A673 (cell line): ENCODE measurements around the gene AK5. TPM values are rescaled to one million over a fixed set of nuclear protein-coding genes. Genes with fewer than 3 reads are reported as not detected.

ENCODE experiments used
- BruUV-seq: library from RNA; stranded (reverse); fragments of 400-500 nt; replicated peaks from 2 replicates; lab custom pipeline; 2021; lab: Mats Ljungman, UMichigan
- CTCF ChIA-PET: fragments of 300-600 bp; sonication (Branson Sonifier 250); formaldehyde crosslinking; loops from one replicate; lab custom pipeline; 2022; ENCODE audit warnings: antibody characterized with exemption; lab: Charles Lee
- POLR2A ChIA-PET: fragments of 300-600 bp; sonication (Branson Sonifier 250); formaldehyde crosslinking; loops from one replicate; lab custom pipeline; 2022; ENCODE audit warnings: antibody characterized with exemption; ENCODE audit not compliant: low non-redundant PET; lab: Charles Lee
- DNase-seq: peaks from one replicate; pipeline ENCODE4 v3.0.0-alpha.2; 2015; ENCODE audit warnings: low spot score
- H3K27ac ChIP-seq: fragments of 200-600 bp; sonication (generic); 2 replicates; pipeline ENCODE4 v1.5.1; 2016; ENCODE audit warnings: mixed run types, low read depth, mild to moderate bottlenecking, mixed read lengths, antibody characterized with exemption, low read length; ENCODE audit not compliant: poor library complexity, severe bottlenecking
- H3K27me3 ChIP-seq: fragments of 200-600 bp; sonication (generic); replicated peaks from 2 replicates; pipeline ENCODE4 v1.6.1; 2017; ENCODE audit warnings: mixed run types, low read depth, mild to moderate bottlenecking, mixed read lengths, antibody characterized with exemption, low read length; ENCODE audit not compliant: insufficient read depth, poor library complexity
- H3K36me3 ChIP-seq: fragments of 200-600 bp; sonication (generic); 2 replicates; pipeline ENCODE4 v1.6.1; 2016; ENCODE audit warnings: mixed run types, mild to moderate bottlenecking, mixed read lengths, antibody characterized with exemption, low read length; ENCODE audit not compliant: insufficient read depth, poor library complexity, severe bottlenecking
- H3K4me1 ChIP-seq: fragments of 200-600 bp; sonication (generic); 2 replicates; pipeline ENCODE4 v1.6.1; 2017; ENCODE audit warnings: mixed run types, mild to moderate bottlenecking, mixed read lengths, antibody characterized with exemption, low read length; ENCODE audit not compliant: insufficient read depth, poor library complexity, severe bottlenecking
- H3K4me3 ChIP-seq: fragments of 200-600 bp; sonication (generic); 2 replicates; pipeline ENCODE4 v1.5.1; 2016; ENCODE audit warnings: low read depth, mixed run types, mild to moderate bottlenecking, mixed read lengths, low read length; ENCODE audit not compliant: poor library complexity, severe bottlenecking
- H3K9me3 ChIP-seq: fragments of 200-600 bp; sonication (generic); 2 replicates; pipeline ENCODE4 v1.6.1; 2016; ENCODE audit warnings: mixed run types, low read depth, mild to moderate bottlenecking, mixed read lengths, antibody characterized with exemption, low read length; ENCODE audit not compliant: poor library complexity, severe bottlenecking
- CTCF ChIP-seq: fragments of 300-800, 200-600 bp; sonication (generic); conservative IDR thresholded peaks from 2 replicates; pipeline ENCODE4 v1.5.1; 2017; ENCODE audit warnings: low read depth, mild to moderate bottlenecking, antibody characterized with exemption, low read length, moderate library complexity, mixed read lengths
- EZH2 ChIP-seq: fragments of 200-600 bp; sonication (generic); IDR thresholded peaks from 2 replicates; pipeline ENCODE4 v1.6.1; 2017; ENCODE audit warnings: borderline replicate concordance, low read depth, mild to moderate bottlenecking, mixed read lengths, antibody characterized with exemption, low read length; ENCODE audit not compliant: poor library complexity, severe bottlenecking
- intact Hi-C: fragments of 100-400 bp; cut with micrococcal nuclease; formaldehyde crosslinking; loops from one replicate; pipeline ENCODE4 v1.10.0; 2022; ENCODE audit not compliant: unreplicated experiment
- total RNA-seq: library from RNA; stranded (reverse); gene quantifications from 2 replicates; pipeline ENCODE4 v1.2.3, GENCODE V29; 2021

AK5 gene
- total RNA-seq, 1 experiment from 2014 or later = 0.47 TPM

- POLR2A ChIA-PET = no interaction called here
- intact Hi-C loops = no loop called here
- Histone ChIP-seq H3K4me3 (no peak overlapping the region), H3K27me3 (no peaks in the 10 kb centered on the region), H3K9me3 (no peaks in the 10 kb centered on the region), H3K36me3 (no peaks in the 10 kb centered on the region), H3K4me1 (no peaks in the 10 kb centered on the region), H3K27ac (no peak overlapping the region)
- DNase-seq = no peak
- no TSS peak for BruUV-seq
- TF ChIP-seq CTCF (no peak), EZH2 (no peak)
- CTCF ChIA-PET = no interaction called here
These were observed 46.9 kb upstream of the AK5 start for GRCh38 chr1:77234943-77235342.

DNA sequence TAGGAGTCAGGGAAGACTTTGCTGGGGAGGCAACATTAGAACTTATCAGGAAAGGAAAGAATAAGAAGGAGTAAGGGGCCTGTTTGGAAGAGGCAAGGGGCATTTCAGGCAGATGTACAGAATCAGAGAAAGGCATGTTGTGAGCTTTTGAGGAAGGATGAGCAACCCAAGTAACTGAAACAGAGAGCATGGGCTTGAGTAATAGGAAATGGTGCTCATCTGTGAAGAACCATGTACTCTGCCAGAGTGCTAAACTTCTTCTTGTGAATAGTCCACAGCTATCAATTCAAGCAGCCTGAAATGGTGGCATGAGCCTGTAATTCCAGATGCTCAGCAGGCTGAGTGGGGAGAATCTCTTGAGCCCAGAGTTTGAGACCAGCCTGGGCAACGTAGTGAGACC is 43.4 kb upstream of the AK5 start:
- TF ChIP-seq CTCF (no peak), EZH2 (no peak)
- POLR2A ChIA-PET = interaction anchor here (0.6 kb wide), 1 partner anchor 920 kb away, joined by 4 read pairs; no protein-coding TSS in a partner anchor
- no TSS peak for BruUV-seq

DNA sequence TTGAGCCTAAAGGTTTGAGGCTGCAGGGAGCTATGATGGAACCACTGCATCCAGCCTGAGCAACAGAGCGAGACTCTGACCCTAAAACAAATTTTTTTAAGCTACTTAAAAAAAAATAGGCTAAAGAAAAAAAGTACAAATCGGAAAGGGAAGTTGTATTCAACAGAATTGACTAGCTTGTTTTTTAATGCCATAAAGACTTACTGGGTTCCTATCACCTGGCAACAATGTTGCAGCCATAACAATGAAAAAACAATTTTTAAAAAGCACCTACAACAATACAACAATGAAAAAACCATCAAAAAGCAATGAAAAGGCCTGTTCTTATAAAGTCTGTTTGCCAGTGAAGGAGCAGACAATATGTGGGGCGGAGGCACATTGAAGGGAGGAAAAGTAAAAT is 42.5 kb upstream of the AK5 start:
- BruUV-seq = no TSS peak
- TF ChIP-seq EZH2 = no peak
- TF ChIP-seq CTCF = no peak
- ChIA-PET CTCF (interaction anchor here (0.6 kb wide), 1 partner anchor 73 kb away, joined by 3 read pairs; no protein-coding TSS in a partner anchor), POLR2A (no interaction called here)
- no peak for DNase-seq
- Histone ChIP-seq H3K27ac (no peak overlapping the region), H3K27me3 (no peaks in the 10 kb centered on the region), H3K4me1 (no peaks in the 10 kb centered on the region), H3K4me3 (no peak overlapping the region), H3K9me3 (no peaks in the 10 kb centered on the region), H3K36me3 (no peaks in the 10 kb centered on the region)
- intact Hi-C loops = no loop called here

More for the DNA sequence above, 43.4 kb upstream of the AK5 start:
- Histone ChIP-seq H3K9me3 (no peaks in the 10 kb centered on the region), H3K27ac (no peak overlapping the region), H3K27me3 (no peaks in the 10 kb centered on the region), H3K36me3 (no peaks in the 10 kb centered on the region), H3K4me3 (no peak overlapping the region), H3K4me1 (no peaks in the 10 kb centered on the region)
- CTCF ChIA-PET = interaction anchor here (0.6 kb wide), 1 partner anchor 413 kb away, joined by 3 read pairs; no protein-coding TSS in a partner anchor
- intact Hi-C loops = no loop called here
- DNase-seq = no peak
